ENCODE data around the gene CHRNB1.

The CHRNB1 gene

GRCh38 chr17:7444682-7445618 lies at the start of gene CHRNB1:
TSS of gene CHRNB1 (plus strand) at chr17:7445061. CDS start at chr17:7445128, 67 bp downstream.
- DNase-seq = no peak

GRCh38 chr17:7396147-7396546 lies 48.7 kb upstream of the CHRNB1 start:
- no peak for DNase-seq

- no peak for DNase-seq
These were observed 46.2 kb upstream of the CHRNB1 start for GRCh38 chr17:7398612-7399011.

- no peak for DNase-seq
These were observed 41.7 kb upstream of the CHRNB1 start for GRCh38 chr17:7403043-7403726.

GRCh38 chr17:7403727-7403976 lies 41.2 kb upstream of the CHRNB1 start:
- DNase-seq = no peak

- DNase-seq = peak; percentile 94
These were observed 40.7 kb upstream of the CHRNB1 start, which contains the start of gene TMEM256 for GRCh38 chr17:7403977-7404736. TSS of gene TMEM256 (minus strand) at chr17:7404097. CDS start at chr17:7404084, 13 bp downstream.

- peak; percentile 78 for DNase-seq
These were observed 40.0 kb upstream of the CHRNB1 start for GRCh38 chr17:7404737-7405349.

- DNase-seq = no peak
These were observed 39.3 kb upstream of the CHRNB1 start for GRCh38 chr17:7405350-7406234.

- no peak for DNase-seq
These were observed 38.5 kb upstream of the CHRNB1 start for GRCh38 chr17:7406235-7406825.

GRCh38 chr17:7407082-7407481 lies 37.8 kb upstream of the CHRNB1 start:
- no peak for DNase-seq

GRCh38 chr17:7407485-7408251 lies 37.2 kb upstream of the CHRNB1 start, which contains the start of gene NLGN2:
TSS of gene NLGN2 (plus strand) at chr17:7407845. CDS start at chr17:7408256, 411 bp downstream.
- no peak for DNase-seq

GRCh38 chr17:7408252-7408727 lies 36.6 kb upstream of the CHRNB1 start:
- DNase-seq = peak; percentile 44

- DNase-seq = no peak
These were observed 36.0 kb upstream of the CHRNB1 start for GRCh38 chr17:7408863-7409262.

GRCh38 chr17:7409716-7410115 lies 35.1 kb upstream of the CHRNB1 start:
- DNase-seq = no peak

- DNase-seq = no peak
These were observed 34.0 kb upstream of the CHRNB1 start for GRCh38 chr17:7410634-7411426.

- no peak for DNase-seq
These were observed 33.5 kb upstream of the CHRNB1 start for GRCh38 chr17:7411427-7411750.

GRCh38 chr17:7413346-7413985 lies 31.4 kb upstream of the CHRNB1 start:
- no peak for DNase-seq

GRCh38 chr17:7414837-7415236 lies 30.0 kb upstream of the CHRNB1 start:
- no peak for DNase-seq

- DNase-seq = no peak
These were observed 29.1 kb upstream of the CHRNB1 start for GRCh38 chr17:7415784-7416183.
